Activated CD4-positive, alpha-beta T cell treated with anti-CD3 and anti-CD28 coated beads, Interleukin-2, amount 50 U/mL, for 1 hour (primary cell): ENCODE measurements around the gene NRN1L.
"Not testable (repeated sequence)": the region's sequence is repeated elsewhere in the genome, so short reads cannot be mapped to it uniquely, and the experiment has no call there.

Experiments used
- DNase-seq: peaks from one replicate; pipeline ENCODE4 v3.0.0-alpha.2; 2020

Gene NRN1L

GRCh38 chr16:67884684-67885083 is at the start of gene NRN1L:
Gene NRN1L (plus strand): TSS chr16:67884885. CDS start chr16:67884904, 19 bp downstream.
- DNase-seq, result no peak

DNA sequence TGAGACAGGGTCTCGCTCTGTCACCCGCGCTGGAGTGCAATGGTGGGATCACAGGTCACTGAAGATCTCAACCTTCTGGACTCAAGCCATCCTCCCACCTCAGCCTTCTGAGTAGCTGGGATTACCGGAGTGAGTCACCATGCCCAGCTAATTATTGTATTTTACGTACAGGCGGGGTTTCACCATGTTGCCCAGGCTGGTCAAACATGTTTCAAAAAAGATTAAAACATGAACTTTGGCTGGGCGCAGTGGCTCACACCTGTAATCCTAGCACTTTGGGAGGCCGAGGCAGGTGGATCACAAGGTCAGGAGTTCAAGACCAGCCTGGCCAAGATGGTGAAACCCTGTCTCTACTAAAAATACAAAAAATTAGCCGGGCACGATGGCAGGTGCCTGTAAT is 47.5 kb upstream of the NRN1L start:
- DNase-seq, result not testable (repeated sequence)

DNA sequence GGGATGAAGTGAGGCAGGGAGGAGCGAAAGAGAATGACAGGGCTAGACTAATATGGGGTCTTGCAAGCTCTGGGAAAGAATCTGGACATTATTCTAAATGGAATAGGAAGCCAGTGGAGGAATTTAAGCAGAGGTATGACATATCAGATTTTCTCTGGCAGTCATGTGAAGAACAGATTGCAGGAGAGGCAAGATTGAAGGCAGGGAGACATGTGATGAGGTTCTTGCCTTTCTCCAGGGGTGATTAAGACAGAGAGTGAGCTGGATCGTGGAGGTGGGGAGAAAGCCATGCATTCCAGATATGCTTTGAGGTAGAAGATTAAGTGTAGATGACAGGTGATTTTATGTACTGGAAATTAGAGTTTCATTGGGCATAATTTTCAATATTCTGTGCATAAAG is 46.9 kb upstream of the NRN1L start:
- DNase-seq, result no peak

DNA sequence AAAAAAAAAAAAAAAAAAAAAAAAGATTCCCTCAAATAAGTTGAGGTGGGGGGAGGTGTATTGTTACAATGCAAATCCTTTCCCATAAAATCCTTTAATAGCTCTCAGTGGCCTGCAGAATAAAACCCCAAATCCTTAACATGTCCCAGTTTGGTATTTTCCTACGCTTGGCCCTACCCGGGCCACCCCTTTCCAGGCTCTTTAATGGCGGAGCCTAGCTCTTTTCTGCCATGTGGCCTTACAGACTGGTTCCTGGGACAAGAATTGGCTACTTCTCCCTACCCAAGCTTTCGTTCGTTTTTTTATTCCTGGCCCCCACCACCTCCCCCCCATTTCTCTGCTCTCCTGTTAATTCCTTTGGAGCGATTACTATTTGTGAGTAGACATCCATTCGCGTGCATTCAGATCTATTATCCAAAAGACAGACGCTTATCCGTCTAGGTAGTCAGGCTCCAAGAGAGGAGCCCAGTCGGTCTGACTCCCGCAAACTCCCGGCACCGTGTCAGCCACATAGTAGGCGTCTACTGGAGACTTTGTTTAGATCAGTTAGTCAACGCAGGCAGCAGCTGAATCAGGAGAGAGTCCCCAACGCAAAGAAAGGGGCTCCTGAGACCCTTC is 43.4 kb upstream of the NRN1L start:
- no peak for DNase-seq

- peak; percentile 94 for DNase-seq
Measured at GRCh38 chr16:67841816-67842508, 42.7 kb upstream of the NRN1L start, which contains the start of gene THAP11. Gene THAP11 (plus strand): TSS chr16:67842320. CDS start chr16:67842555, 235 bp downstream.

- DNase-seq, result peak; percentile 59
Measured at GRCh38 chr16:67842509-67843342, 42.0 kb upstream of the NRN1L start.

GRCh38 chr16:67843343-67843765 is 41.3 kb upstream of the NRN1L start:
- DNase-seq, result no peak

- DNase-seq, result no peak
Measured at GRCh38 chr16:67844497-67844896, 40.2 kb upstream of the NRN1L start.

- no peak for DNase-seq
Measured at GRCh38 chr16:67845291-67846062, 39.2 kb upstream of the NRN1L start.

GRCh38 chr16:67846063-67846319 is 38.7 kb upstream of the NRN1L start:
- no peak for DNase-seq

- peak; percentile 95 for DNase-seq
Measured at GRCh38 chr16:67846320-67847063, 38.2 kb upstream of the NRN1L start, which contains the start of gene NUTF2. Gene NUTF2 (plus strand): TSS chr16:67846933. CDS start chr16:67865131, 18,198 bp downstream.

- peak; percentile 64 for DNase-seq
Measured at GRCh38 chr16:67847064-67847861, 37.4 kb upstream of the NRN1L start, which contains the start of gene CENPT. Gene CENPT (minus strand): TSS chr16:67847693. CDS start chr16:67833859, 13,834 bp downstream.

GRCh38 chr16:67848118-67848517 is 36.6 kb upstream of the NRN1L start:
- no peak for DNase-seq

DNA sequence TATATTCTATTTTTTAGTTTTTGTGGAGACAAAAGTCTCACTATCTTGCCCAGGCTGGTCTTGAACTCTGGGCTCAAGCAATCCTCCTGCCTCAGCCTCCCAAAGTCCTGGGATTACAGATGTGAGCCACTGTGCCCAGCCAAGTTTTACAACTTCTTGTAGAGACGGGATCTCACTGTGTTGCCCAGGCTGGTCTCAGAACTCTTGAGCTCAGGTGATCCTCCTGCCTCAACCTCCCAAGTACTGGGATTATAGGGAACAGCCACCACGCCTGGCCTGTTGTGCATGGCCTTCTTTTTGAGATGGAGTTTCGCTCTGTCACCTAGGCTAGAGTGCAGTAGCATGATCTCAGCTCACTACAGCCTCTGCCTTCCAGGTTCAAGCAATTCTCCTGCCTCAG is 31.0 kb upstream of the NRN1L start:
- no peak for DNase-seq

- DNase-seq, result no peak
Measured at GRCh38 chr16:67855789-67856188, 28.9 kb upstream of the NRN1L start.

- DNase-seq, result no peak
Measured at GRCh38 chr16:67856927-67857546, 27.6 kb upstream of the NRN1L start.

DNA sequence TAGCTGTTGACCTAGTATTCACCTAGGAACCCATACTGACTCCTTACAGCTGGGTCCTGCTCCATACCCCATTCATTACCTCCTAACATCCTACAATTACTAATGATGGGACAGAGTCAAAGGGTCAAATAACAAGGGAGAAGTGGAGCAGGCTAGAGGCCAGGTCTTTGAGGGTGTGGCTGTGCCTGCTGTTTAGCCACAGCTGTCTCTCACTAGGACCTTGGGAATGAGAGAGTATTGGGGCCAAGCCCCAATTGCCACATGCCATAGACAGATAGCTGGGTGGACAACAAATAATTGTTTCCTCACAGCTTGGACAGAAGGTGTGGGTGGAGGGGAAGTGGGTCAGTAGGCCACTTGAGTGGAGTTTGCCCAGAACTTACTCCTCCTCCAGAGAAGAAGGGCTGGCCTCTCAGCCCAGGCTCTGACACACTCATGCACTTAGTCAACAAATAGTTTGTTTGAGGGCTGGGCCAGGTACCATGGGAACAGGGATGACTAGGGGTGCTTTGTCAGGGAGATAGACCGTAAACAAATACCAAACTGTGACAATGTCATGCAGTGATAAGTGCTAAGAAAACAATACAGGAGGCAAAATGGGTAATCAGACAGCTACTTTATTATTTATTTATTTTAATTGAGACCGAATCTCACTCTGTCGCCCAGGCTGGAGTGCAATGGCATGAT is 27.0 kb upstream of the NRN1L start:
- peak; percentile 30 for DNase-seq

DNA sequence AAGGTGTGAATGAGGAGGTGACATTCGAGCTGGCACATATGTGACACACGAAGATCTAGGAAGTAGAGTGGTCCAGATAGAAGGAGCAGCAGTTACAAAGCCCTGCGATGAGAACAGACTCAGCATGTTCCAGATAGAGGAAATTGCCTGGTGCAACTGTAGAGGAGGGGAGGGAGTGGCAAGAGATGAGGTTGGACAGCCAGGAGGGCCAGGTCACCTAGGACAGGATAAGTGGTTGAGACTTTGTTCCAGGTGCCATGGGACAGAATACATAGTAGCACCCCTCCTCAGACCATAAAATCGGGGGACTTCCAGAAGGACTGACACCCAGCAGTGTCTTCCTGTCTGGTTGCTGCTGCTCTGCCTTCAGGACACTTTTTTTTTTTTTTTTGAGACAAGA is 26.2 kb upstream of the NRN1L start:
- DNase-seq, result no peak

DNA sequence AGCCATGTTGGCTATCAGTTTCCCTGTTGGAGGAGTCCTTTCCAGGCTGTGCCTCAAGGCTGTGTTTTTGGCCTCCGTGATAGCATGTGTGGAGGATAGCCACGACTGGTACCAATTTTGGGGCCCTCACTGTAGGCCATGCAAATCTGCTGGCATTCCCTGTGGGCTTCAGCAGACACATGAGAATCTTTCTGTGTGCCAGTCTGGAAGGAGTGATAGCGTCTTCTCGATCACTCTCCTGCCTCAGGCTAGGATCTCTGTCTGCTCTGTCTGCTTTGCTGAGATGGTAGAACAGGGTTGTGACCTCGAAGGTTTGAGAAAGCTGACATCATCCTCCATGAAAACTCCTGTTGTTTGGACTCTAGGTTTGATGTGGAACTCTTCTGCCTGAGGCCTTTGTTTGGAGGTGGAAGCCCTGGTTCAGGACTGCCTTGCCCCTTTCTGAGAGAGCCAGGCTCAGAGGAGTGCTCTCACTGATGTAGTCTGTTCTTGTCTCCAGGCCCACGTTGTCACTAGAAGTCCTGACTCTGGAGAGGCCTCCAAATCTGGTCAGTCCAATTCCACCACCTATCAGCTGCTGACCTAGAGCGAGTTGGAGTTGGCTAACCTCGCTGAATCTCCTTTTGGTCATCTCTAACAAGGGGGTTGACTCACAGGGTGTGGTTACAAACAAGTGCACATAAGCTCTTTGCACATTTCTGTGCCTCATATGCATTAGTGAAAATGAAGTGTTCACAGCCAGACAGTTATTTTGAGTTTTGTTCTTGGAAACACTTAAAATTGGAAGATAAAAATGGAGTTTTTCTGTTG is 23.9 kb upstream of the NRN1L start:
- no peak for DNase-seq
